A549 (cell line): Measurements from ENCODE around the gene DUSP10.

Experiments used
- EP300 ChIP-seq, 2 experiments: fragments of >200 bp; sonication (Bioruptor Twin); formaldehyde crosslinking; IDR thresholded peaks; 2 replicates in 1 of 2; 3 replicates in 1 of 2; pipeline ENCODE4 v1.6.1; 2016 to 2017
- TF ChIP-seq, protein P1 (sequence below): fragments of >200 bp; sonication (Bioruptor Twin); formaldehyde crosslinking; IDR thresholded peaks from 3 replicates; pipeline ENCODE4 v1.6.1; 2016

DNA sequence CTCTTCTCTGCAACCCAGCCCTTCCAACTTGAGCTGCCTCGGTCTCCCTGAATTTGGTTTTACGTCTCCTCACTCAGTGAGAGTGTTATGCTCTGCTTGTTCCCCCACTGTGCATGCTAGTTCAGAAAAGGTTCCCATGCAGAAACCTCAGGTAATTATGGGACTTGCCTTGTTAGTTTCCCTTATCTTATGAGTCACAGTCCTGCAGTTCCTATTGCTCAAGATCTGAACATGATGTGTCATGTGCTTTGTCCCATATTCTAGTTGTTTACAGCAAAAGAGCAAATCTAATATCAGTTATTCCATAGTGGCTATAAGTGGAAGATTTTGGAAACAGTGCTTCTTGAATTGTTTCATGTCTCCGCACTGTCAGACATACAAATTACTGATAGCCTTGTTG is 74.4 kb downstream of the DUSP10 start:
- TF ChIP-seq EP300 (IDR thresholded peaks at IDR 0.05) = no peak
- TF ChIP-seq, protein P1, sequence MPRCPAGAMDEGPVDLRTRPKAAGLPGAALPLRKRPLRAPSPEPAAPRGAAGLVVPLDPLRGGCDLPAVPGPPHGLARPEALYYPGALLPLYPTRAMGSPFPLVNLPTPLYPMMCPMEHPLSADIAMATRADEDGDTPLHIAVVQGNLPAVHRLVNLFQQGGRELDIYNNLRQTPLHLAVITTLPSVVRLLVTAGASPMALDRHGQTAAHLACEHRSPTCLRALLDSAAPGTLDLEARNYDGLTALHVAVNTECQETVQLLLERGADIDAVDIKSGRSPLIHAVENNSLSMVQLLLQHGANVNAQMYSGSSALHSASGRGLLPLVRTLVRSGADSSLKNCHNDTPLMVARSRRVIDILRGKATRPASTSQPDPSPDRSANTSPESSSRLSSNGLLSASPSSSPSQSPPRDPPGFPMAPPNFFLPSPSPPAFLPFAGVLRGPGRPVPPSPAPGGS = no peak
